MM.1S (cell line): ENCODE results near the gene SPECC1.

Source experiments
- CTCF ChIP-seq: fragments of 300-600 bp; sonication (generic); IDR thresholded peaks from 2 replicates; pipeline ENCODE4 v1.5.1; 2016; ENCODE audit warnings: antibody characterized with exemption, low read length, mixed read lengths
- EZH2 ChIP-seq: fragments of 300-600 bp; sonication (generic); optimal IDR thresholded peaks from 2 replicates; pipeline ENCODE3; 2017; ENCODE audit warnings: low read depth, mild to moderate bottlenecking, antibody characterized with exemption, low read length, mixed read lengths
- EZH2phosphoT487 ChIP-seq: fragments of 300-600 bp; sonication (generic); IDR thresholded peaks from 2 replicates; pipeline ENCODE4 v1.6.1; 2018; ENCODE audit warnings: antibody characterized with exemption, low read length

DNA sequence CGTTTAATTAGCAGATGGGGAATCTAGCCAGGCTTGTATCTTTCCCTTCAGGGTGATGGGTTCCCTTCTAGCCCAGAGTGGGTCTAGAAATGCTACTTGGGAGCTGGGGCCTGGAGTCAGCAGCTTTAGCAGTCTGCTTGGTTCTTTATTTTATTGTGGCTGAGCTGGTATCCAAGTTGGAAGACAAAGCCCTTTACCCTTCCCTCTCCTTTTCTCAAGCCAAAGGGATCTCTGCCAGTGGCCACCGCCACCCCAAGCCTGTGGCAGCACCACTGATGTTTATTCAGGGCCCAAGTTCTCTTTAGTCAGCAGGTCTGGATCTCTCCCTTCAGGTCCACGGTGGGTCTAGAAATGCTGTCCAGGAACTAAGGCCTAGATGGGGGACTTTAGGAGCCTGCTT is 215.2 kb downstream of the SPECC1 start:
- TF ChIP-seq EZH2phosphoT487 (no peak), CTCF (no peak), EZH2 (no peak)
